ENCODE data around the gene GLIS1.

The GLIS1 gene

DNA sequence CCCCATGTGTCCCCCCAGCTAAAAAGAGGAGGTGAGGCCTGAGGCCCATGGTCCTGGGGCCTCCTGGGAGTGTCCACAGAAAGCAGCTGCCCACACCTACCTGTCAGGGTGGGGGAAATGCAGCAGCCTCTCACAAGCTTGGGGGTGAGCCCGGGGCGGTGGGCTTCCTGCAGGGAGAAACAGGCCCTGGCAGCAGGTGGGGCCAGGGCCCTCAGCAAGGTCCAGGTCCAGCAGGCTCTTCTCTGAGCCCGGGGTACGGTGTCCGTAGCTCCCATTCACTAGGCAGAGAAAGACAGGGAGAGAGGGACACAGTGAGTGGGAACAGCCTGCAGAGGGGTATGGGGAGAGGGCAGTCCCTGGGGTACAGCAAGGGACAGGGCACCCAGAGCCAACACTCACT lies 139.0 kb downstream of the GLIS1 start:
- DNase-seq: no peak
- Histone ChIP-seq H3K27me3 (replicated peaks; ENCODE audit: control insufficient read depth, insufficient read depth, low read length, poor library complexity, severe bottlenecking) (no peaks in the 10 kb centered on the region), H3K36me3 (ENCODE audit: control insufficient read depth, insufficient read depth, low read length) (no peaks in the 10 kb centered on the region), H3K27ac (ENCODE audit: insufficient read depth, low read length, poor library complexity, severe bottlenecking) (no peak overlapping the region), H3K9me3 (ENCODE audit: control insufficient read depth, low read length) (no peaks in the 10 kb centered on the region), H3K4me1 (ENCODE audit: control insufficient read depth, insufficient read depth, low read length, poor library complexity, severe bottlenecking) (no peaks in the 10 kb centered on the region), H3K4me3 (ENCODE audit: insufficient read depth, low read depth, low read length, poor library complexity, severe bottlenecking) (no peak overlapping the region)

DNA sequence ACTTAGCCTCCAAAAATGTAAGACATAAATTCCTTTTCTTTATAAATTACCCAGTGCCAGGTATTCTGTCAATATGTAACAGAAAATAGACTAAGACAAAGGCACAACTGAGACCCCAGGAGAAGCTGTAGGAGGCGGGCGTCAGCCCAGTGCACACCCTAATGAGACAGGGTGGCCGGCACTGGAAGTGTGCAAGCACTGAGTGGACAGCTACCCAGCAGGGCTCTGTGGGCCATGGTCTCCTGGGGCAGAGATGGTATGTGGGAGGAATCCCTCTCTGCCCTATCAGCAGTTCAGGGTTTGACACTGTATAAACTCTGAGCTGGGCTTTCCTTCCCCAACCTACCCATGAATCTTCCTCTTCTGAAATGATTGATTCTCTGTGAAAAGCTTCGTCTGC lies 139.5 kb downstream of the GLIS1 start:
- DNase-seq: no peak
- H3K27ac ChIP-seq (ENCODE audit: insufficient read depth, low read length, poor library complexity, severe bottlenecking): no peak overlapping the region
- no peaks in the 10 kb centered on the region for H3K9me3 ChIP-seq (ENCODE audit: control insufficient read depth, low read length)
- no peak overlapping the region for H3K4me3 ChIP-seq (ENCODE audit: insufficient read depth, low read depth, low read length, poor library complexity, severe bottlenecking)
- H3K4me1 ChIP-seq (ENCODE audit: control insufficient read depth, insufficient read depth, low read length, poor library complexity, severe bottlenecking): no peaks in the 10 kb centered on the region
- H3K27me3 ChIP-seq (replicated peaks; ENCODE audit: control insufficient read depth, insufficient read depth, low read length, poor library complexity, severe bottlenecking): no peaks in the 10 kb centered on the region
- no peaks in the 10 kb centered on the region for H3K36me3 ChIP-seq (ENCODE audit: control insufficient read depth, insufficient read depth, low read length)

DNA sequence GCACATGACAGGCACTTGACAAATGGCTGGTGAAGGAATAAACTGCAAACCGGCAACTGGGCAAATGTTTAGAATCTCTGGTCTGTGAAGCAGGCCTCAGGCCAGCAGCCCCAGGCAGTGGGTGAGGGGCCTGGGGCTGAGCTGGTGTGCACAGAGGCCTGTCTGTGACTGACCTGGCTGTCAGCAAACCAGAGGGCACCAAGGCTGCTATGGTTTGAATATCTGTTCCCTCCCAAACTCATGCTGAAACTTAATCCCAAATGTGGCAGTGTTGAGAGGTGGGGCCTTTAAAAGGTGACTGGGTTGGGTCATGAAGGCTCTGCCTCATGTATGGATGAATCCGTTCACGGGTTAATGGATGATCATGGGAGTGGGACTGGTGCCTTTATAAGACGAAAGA lies 140.0 kb downstream of the GLIS1 start:
- no peaks in the 10 kb centered on the region for H3K4me1 ChIP-seq (ENCODE audit: control insufficient read depth, insufficient read depth, low read length, poor library complexity, severe bottlenecking)
- H3K9me3 ChIP-seq (ENCODE audit: control insufficient read depth, low read length): no peaks in the 10 kb centered on the region
- H3K36me3 ChIP-seq (ENCODE audit: control insufficient read depth, insufficient read depth, low read length): no peaks in the 10 kb centered on the region
- no peak overlapping the region for H3K27ac ChIP-seq (ENCODE audit: insufficient read depth, low read length, poor library complexity, severe bottlenecking)
- H3K4me3 ChIP-seq (ENCODE audit: insufficient read depth, low read depth, low read length, poor library complexity, severe bottlenecking): no peak overlapping the region
- DNase-seq: no peak
- H3K27me3 ChIP-seq (replicated peaks; ENCODE audit: control insufficient read depth, insufficient read depth, low read length, poor library complexity, severe bottlenecking): no peaks in the 10 kb centered on the region

DNA sequence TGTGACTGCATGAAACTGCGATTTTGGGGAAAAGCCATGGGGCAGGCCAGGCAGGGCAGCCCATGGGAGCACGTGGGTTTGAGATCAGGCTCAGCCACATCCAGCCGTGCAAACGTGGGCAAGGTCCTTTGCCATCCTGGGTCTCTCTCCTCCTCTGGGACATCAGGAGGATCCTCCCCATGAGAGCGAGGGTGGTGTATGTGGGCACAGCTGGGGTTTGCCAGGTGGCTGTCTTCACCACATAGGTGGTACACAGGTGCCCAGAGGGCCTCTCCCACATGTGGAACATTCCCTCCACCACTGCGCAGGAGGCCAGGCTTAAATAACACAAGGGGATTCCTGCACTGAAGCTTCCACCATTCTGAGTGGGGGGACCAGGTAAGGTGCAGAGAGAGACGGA lies 143.1 kb downstream of the GLIS1 start:
- DNase-seq: no peak

DNA sequence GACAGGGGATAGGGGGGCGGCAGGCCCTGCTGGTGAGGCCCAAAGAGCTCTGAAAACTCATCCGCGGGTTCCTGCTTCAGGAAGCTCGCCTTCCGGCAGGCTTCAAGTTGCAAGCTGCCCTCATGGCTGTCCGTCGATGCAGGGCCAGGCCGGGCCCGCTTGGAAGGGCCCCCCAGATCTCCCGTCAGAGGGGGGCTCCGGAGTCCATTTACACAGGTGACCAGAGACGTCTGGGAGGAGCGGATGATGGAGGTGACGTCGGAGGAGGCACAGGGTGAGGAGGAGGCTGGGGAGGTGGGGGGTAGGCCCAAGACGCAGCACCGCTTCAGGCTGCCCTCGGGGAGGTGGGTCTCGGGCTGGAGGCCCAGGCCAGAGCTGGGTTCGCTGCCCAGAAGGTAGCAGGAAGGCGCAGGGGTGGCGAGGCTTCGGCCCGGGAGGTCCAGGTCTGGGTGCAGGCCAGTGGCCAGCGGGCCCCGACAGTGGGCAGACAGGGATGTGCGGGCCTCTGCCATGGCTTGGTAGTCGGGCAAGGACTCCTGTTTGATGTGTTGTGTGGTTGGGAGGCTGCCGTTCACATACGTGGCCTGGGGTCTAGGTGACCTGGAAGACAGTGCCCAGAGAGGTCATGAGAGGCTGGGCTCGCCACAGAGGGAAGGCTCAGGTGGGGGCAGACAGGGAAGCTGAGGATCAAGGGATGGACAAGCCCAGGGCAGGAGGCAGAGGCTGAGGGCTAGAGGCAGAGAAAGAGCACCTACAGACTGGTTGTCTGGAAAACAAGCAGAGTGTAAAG lies 144.4 kb downstream of the GLIS1 start:
- no peaks in the 10 kb centered on the region for H3K9me3 ChIP-seq (ENCODE audit: control insufficient read depth, low read length)
- no peaks in the 10 kb centered on the region for H3K4me1 ChIP-seq (ENCODE audit: control insufficient read depth, insufficient read depth, low read length, poor library complexity, severe bottlenecking)
- no peak for DNase-seq
- H3K36me3 ChIP-seq (ENCODE audit: control insufficient read depth, insufficient read depth, low read length): no peaks in the 10 kb centered on the region
- H3K4me3 ChIP-seq (ENCODE audit: insufficient read depth, low read depth, low read length, poor library complexity, severe bottlenecking): no peak overlapping the region
- no peaks in the 10 kb centered on the region for H3K27me3 ChIP-seq (replicated peaks; ENCODE audit: control insufficient read depth, insufficient read depth, low read length, poor library complexity, severe bottlenecking)
- no peak overlapping the region for H3K27ac ChIP-seq (ENCODE audit: insufficient read depth, low read length, poor library complexity, severe bottlenecking)

More for the DNA sequence above, 143.1 kb downstream of the GLIS1 start:
- H3K27ac ChIP-seq (ENCODE audit: insufficient read depth, low read length, poor library complexity, severe bottlenecking): no peak overlapping the region
- H3K4me1 ChIP-seq (ENCODE audit: control insufficient read depth, insufficient read depth, low read length, poor library complexity, severe bottlenecking): no peaks in the 10 kb centered on the region
- H3K4me3 ChIP-seq (ENCODE audit: insufficient read depth, low read depth, low read length, poor library complexity, severe bottlenecking): no peak overlapping the region
- no peaks in the 10 kb centered on the region for H3K36me3 ChIP-seq (ENCODE audit: control insufficient read depth, insufficient read depth, low read length)
- no peaks in the 10 kb centered on the region for H3K9me3 ChIP-seq (ENCODE audit: control insufficient read depth, low read length)
- H3K27me3 ChIP-seq (replicated peaks; ENCODE audit: control insufficient read depth, insufficient read depth, low read length, poor library complexity, severe bottlenecking): no peaks in the 10 kb centered on the region

DNA sequence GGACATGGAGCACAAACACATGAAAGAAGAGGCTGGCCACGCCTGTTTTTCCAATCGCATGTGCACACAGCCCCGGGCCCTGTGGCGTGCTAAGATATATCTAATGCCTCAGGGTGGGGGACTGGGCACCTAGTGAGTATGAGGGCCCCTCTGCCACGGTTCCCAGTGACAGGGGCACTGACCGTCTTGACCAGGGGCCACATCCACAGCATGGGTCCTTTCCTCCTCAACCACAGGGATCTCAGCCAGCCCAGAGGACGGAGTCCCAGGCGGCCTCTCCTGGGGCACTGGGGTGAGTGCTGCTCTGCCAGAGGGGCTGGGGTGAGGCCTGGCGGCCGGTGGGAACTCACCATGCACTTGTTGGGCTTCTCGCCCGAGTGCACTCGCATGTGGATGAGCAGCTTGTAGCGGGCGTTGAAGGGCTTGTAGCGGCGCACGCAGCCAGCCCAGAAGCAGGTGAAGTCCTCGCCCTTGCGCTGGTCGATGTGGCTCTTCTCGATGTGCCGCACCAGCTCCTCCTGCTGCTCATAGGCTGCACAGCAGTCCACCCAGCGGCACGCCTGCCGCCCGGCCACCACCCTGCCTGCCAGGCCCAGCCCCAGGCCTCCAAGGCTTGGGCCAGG lies 145.1 kb downstream of the GLIS1 start:
- DNase-seq: no peak
- no peak overlapping the region for H3K4me3 ChIP-seq (ENCODE audit: insufficient read depth, low read depth, low read length, poor library complexity, severe bottlenecking)

DNA sequence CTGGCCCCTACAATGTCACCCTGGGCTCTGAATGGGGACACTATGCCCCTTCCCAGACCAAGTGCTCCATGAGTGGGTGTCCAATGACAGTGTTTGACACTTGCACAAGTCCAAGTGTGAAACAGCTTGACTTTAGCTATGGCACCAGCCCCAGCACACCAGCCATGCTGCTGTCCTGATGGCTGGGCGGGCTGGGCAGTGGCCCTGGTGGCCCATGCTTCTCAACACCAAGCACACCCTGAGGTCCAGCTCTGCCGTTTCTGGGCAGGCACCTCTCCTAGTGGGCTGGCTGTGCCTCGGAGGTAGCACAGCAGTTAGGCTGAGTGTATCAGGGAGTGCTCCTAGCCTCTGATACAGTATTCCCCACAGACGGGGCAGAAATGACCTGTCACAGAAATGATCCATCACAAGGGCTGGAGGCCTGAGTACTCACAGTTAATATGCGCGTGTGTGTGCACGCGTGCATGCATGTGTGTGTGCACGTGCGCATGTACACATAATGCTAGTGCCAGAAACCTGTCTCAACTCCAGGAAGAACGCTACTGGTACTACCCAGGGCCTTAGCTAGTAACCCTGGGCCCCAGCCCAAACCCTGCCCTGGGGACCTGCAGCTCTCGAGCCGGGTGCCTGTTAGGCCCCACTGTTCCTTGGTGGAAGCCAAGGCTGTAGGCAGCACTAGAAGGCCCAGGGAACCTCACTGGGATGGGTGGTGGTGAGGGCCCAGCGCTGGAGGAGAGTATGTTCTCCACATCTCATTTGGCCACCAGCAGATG lies 145.8 kb downstream of the GLIS1 start:
- Histone ChIP-seq H3K4me3 (ENCODE audit: insufficient read depth, low read depth, low read length, poor library complexity, severe bottlenecking) (no peak overlapping the region), H3K9me3 (ENCODE audit: control insufficient read depth, low read length) (no peaks in the 10 kb centered on the region), H3K4me1 (ENCODE audit: control insufficient read depth, insufficient read depth, low read length, poor library complexity, severe bottlenecking) (no peaks in the 10 kb centered on the region), H3K27ac (ENCODE audit: insufficient read depth, low read length, poor library complexity, severe bottlenecking) (no peak overlapping the region), H3K36me3 (ENCODE audit: control insufficient read depth, insufficient read depth, low read length) (no peaks in the 10 kb centered on the region), H3K27me3 (replicated peaks; ENCODE audit: control insufficient read depth, insufficient read depth, low read length, poor library complexity, severe bottlenecking) (no peaks in the 10 kb centered on the region)
- DNase-seq: no peak

More for the DNA sequence above, 145.1 kb downstream of the GLIS1 start:
- H3K27me3 ChIP-seq (replicated peaks; ENCODE audit: control insufficient read depth, insufficient read depth, low read length, poor library complexity, severe bottlenecking): no peaks in the 10 kb centered on the region
- H3K4me1 ChIP-seq (ENCODE audit: control insufficient read depth, insufficient read depth, low read length, poor library complexity, severe bottlenecking): no peaks in the 10 kb centered on the region
- H3K9me3 ChIP-seq (ENCODE audit: control insufficient read depth, low read length): no peaks in the 10 kb centered on the region
- no peak overlapping the region for H3K27ac ChIP-seq (ENCODE audit: insufficient read depth, low read length, poor library complexity, severe bottlenecking)
- H3K36me3 ChIP-seq (ENCODE audit: control insufficient read depth, insufficient read depth, low read length): no peaks in the 10 kb centered on the region

DNA sequence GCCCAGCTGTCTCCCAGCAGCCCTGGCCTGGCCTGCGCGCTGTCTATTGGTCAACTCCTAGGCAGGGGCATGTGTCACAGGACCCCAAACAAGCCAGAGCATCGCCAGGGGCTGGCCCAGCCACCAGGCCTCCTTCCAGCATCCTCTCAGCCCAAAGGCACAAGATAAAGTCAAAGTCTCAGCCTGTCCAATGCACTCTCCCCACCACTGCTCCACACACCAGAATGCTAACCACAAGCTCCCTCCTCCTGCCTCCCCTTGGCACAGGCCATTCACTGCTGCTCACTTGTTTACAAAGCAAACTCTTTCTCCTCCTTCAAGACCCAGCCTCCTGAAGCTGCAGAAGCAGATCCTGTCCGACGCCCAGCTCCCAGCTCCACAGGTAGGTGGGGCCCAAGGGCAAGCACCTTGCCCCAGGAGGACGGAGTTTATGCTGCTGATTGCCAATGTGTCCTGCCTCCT lies 146.4 kb downstream of the GLIS1 start:
- Histone ChIP-seq H3K36me3 (ENCODE audit: control insufficient read depth, insufficient read depth, low read length) (no peaks in the 10 kb centered on the region), H3K9me3 (ENCODE audit: control insufficient read depth, low read length) (no peaks in the 10 kb centered on the region), H3K4me1 (ENCODE audit: control insufficient read depth, insufficient read depth, low read length, poor library complexity, severe bottlenecking) (no peaks in the 10 kb centered on the region), H3K27me3 (replicated peaks; ENCODE audit: control insufficient read depth, insufficient read depth, low read length, poor library complexity, severe bottlenecking) (no peaks in the 10 kb centered on the region), H3K27ac (ENCODE audit: insufficient read depth, low read length, poor library complexity, severe bottlenecking) (no peak overlapping the region), H3K4me3 (ENCODE audit: insufficient read depth, low read depth, low read length, poor library complexity, severe bottlenecking) (no peak overlapping the region)
- DNase-seq: no peak

DNA sequence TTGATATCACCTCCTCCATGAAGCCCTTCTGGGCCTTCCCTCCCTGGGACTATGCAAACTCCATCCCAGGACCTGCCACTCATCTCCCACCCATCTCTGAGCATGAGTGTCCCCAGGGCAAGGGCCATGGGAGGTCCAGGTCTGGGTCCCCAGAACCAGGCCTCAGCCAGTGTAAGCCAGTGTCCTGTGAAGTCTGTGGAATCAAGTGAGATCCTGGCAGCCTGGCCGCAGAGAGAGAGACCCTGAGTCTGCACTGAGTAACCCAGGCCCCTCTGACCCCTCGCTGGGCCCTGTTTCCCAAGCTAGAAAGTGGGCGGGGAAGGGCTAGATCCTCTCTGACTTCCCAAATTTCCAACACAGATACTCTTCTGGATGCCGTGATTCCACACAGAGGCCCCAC lies 147.0 kb downstream of the GLIS1 start:
- Histone ChIP-seq H3K9me3 (ENCODE audit: control insufficient read depth, low read length) (no peaks in the 10 kb centered on the region), H3K36me3 (ENCODE audit: control insufficient read depth, insufficient read depth, low read length) (no peaks in the 10 kb centered on the region), H3K27ac (ENCODE audit: insufficient read depth, low read length, poor library complexity, severe bottlenecking) (no peak overlapping the region), H3K4me3 (ENCODE audit: insufficient read depth, low read depth, low read length, poor library complexity, severe bottlenecking) (no peak overlapping the region), H3K4me1 (ENCODE audit: control insufficient read depth, insufficient read depth, low read length, poor library complexity, severe bottlenecking) (no peaks in the 10 kb centered on the region), H3K27me3 (replicated peaks; ENCODE audit: control insufficient read depth, insufficient read depth, low read length, poor library complexity, severe bottlenecking) (no peaks in the 10 kb centered on the region)
- DNase-seq: no peak

All from effector memory CD4-positive, alpha-beta T cell (primary cell).